IPS DF 19.7 (cell line): ENCODE measurements around the gene PMPCA.

Source experiments
- DNase-seq: peaks from one replicate; pipeline ENCODE4 v3.0.0-alpha.2; 2013; ENCODE audit warnings: low read depth, low spot score

The PMPCA gene

DNA sequence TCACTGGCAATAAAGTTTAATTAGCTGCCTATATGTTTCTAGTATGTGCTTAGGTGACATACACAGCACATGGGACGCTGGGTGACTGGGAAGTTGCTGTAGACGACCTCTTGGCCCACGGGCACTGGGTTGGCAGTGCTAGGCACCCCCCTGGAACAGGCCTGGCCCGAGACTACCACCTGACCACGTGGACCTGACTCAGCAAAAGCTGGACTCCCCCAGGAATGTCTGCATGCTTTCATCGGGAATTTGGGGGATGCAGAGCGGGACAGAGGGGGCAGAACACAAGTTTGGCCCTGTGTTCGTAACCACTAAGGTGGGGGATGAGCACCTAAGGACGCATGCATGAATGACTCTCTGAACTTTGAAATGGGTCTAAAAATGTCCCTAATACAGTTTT, 45.8 kb downstream of the PMPCA start:
- no peak for DNase-seq

DNA sequence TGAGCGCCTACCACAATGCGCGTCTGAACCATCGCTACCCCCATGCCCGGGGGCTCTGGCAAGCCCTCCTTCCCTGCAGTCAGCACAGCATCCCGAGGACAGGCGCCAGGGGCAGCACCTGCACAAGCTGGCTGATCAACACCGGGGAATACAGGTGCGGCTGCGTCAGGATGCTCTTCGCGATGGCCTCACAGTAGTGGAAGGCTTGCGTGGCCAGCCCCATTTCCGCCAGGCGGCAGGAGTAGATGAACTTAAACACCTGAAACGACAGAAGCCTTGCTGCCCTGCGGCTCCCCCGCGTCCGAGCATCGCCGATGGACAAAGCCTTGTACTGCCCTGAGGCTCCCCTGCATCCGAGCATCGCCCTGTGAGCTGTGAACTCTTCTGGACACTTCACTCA, 46.9 kb downstream of the PMPCA start:
- no peak for DNase-seq

GRCh38 chr9:136459425-136459824, 49.0 kb downstream of the PMPCA start:
- no peak for DNase-seq

GRCh38 chr9:136460772-136461325, 50.4 kb downstream of the PMPCA start:
- DNase-seq = no peak

- DNase-seq = no peak
These were observed 52.2 kb downstream of the PMPCA start for GRCh38 chr9:136462664-136463063.

- no peak for DNase-seq
These were observed 53.1 kb downstream of the PMPCA start for GRCh38 chr9:136463578-136463977.

GRCh38 chr9:136464241-136464640, 53.8 kb downstream of the PMPCA start:
- no peak for DNase-seq

GRCh38 chr9:136465500-136466154, 55.2 kb downstream of the PMPCA start:
- no peak for DNase-seq

- no peak for DNase-seq
These were observed 55.7 kb downstream of the PMPCA start for GRCh38 chr9:136466155-136466541.

DNA sequence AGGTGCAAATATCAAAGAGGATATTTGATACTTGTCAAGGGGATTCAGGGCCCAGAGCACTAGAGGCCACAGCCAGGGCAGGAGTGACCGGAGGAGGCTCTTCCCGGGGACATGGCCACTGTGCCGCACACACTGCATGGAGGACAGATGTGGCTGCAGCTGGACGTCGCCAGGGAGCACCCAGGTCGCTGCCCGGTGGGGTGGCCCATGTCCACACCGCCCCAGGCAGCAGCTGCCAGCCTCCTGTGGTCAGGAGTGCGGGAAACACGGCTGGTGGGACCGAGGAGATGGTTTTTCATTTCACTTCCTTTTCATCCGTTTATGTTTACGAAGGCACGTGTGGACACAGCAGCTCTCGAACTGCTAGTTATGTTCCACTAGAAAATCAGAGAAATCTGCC, 57.3 kb downstream of the PMPCA start:
- DNase-seq = no peak

GRCh38 chr9:136470356-136470755, 59.9 kb downstream of the PMPCA start:
- DNase-seq = no peak

- DNase-seq = no peak
These were observed 60.5 kb downstream of the PMPCA start for GRCh38 chr9:136470792-136471469.

- no peak for DNase-seq
These were observed 61.5 kb downstream of the PMPCA start for GRCh38 chr9:136471802-136472487.

DNA sequence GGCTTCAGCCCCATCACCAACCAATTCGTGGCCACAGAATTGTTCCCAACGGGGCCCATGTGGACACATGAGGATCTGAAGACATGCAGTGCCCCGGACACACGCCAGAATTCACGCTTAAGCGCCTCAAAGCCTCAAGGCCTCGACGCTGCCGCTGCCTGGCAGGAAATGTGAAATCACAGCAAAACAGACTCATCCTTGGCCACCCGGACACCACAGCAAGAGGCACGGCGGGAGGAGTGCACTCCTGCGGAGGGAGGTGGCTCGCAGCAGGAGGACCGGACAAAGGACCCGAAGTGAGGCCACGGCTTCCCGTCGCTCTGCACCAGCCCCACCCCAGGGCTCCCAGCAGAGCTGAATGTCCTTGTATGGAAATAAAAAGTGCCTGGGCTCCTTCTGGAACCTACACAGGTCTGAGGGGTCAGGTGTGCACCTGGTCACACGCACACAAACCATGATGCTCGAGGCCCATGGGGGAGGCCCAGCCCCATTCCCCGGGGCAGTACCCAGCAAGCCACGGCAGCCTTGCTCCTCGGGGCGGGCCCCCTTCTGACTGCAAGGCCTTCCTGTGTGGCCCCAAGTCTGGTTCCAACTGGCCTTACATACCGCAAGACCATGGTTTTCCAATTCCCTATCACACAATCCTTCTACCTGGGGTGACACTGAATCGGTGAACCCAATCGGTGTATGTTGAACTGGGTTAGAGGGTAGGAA, 62.3 kb downstream of the PMPCA start:
- DNase-seq = no peak

GRCh38 chr9:136473354-136473721, 62.9 kb downstream of the PMPCA start:
- DNase-seq = no peak
